LNCAP (cell line): Measurements from ENCODE around the gene LHFPL2.

Experiments used
- TF ChIP-seq, protein P1 (sequence below): fragments of 450-650 bp; IDR thresholded peaks from 2 replicates; pipeline ENCODE4 v1.5.1; 2017; ENCODE audit warnings: mild to moderate bottlenecking

The LHFPL2 gene

DNA sequence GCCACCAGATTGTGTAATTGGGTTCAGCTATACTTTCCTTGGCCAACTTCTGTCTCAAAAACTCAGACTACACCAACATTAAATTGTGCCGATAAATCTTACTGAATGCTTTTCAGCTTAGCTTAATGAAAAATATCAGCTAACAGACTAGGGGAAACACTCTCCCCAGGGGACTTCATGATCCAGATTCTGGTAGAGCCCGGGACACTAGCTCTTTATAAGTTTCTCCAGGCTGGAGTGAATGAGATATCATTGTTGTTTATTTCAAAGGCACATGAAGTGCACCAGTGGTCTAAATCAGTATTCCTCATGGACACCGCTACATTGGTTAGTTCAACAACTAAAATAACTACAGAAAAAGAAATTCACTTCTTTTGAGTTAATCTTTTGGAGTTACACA, 10.5 kb upstream of the LHFPL2 start:
- TF ChIP-seq, protein P1, sequence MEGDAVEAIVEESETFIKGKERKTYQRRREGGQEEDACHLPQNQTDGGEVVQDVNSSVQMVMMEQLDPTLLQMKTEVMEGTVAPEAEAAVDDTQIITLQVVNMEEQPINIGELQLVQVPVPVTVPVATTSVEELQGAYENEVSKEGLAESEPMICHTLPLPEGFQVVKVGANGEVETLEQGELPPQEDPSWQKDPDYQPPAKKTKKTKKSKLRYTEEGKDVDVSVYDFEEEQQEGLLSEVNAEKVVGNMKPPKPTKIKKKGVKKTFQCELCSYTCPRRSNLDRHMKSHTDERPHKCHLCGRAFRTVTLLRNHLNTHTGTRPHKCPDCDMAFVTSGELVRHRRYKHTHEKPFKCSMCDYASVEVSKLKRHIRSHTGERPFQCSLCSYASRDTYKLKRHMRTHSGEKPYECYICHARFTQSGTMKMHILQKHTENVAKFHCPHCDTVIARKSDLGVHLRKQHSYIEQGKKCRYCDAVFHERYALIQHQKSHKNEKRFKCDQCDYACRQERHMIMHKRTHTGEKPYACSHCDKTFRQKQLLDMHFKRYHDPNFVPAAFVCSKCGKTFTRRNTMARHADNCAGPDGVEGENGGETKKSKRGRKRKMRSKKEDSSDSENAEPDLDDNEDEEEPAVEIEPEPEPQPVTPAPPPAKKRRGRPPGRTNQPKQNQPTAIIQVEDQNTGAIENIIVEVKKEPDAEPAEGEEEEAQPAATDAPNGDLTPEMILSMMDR = no peak

- TF ChIP-seq, protein P1 = no peak
Observed at GRCh38 chr5:78657201-78657600, 8.6 kb upstream of the LHFPL2 start.

DNA sequence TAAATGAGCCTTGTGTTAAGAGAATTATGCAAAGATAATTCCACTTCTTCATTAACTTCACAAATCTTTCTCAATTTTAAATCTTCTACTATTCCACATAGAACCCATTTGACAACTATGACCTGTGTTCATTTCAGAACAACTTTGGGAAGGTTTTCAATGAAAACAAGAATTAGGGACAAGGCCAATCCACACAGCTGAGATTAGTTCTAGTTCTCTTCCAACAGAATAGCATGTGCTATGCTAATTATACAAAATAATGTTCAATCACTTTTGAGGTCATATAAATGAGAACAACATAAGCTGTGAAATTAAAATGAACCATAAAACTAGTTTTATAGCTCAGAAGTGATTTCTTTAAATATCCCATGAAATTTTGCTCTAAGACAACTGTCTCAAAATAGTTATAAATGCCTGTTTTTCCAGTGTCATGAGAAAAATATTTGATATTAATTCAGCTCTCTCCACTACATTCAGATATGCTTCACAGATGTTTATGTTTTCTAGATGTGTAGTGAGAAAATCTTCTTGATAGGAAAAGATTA, 7.2 kb upstream of the LHFPL2 start:
- TF ChIP-seq, protein P1 = no peak

GRCh38 chr5:78654386-78654785, 5.8 kb upstream of the LHFPL2 start:
- TF ChIP-seq, protein P1 = no peak

DNA sequence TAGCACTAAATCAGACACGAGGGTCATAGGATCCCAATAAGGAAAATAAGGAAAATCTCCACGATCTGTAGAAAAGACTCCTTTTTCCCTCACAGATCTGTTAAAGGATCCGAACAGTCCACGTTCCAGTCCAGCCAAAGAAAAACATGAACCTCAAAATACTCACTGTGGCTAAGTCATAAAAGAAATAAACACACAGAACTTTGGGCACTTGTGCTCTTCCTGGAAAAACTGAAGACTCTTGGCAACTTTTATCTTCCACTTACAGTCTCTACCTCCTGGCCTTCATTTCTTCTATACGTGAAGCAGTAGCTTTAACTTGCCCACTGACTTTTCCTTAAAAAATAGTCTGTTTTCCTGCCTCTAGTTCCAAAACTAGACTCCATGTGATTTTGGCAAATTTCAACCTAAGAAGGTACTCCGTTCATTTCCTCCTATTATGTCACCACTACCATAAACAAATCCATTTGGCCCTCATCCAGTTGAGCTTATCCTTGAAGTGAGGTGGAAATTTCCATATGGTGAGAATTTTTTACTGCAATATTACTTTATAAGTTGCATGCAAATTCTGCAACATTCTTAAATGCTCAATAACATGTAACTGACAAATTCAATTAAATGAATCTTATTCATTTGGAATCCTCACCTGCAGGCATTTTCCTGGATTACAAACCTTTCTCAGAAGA, 5.3 kb upstream of the LHFPL2 start:
- TF ChIP-seq, protein P1 = no peak

DNA sequence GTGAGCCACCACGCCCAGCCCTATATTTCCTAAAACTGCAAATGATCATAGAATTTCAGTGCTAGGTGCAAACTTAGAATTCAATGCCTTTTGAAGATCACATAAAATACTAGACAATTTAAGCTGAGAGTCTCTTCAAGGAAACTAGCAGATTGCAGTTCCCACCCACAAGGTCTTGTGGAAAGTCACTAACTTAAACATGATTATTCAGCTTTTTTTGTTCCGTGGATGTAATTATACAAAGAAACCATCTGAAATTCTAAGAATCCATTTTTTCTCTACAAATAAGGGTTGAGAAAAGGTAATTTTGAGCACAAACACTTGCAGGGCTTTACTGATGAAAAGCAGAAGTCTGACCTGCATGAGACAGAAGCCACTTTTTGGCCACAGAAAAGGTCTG, 4.5 kb upstream of the LHFPL2 start:
- TF ChIP-seq, protein P1 = no peak

DNA sequence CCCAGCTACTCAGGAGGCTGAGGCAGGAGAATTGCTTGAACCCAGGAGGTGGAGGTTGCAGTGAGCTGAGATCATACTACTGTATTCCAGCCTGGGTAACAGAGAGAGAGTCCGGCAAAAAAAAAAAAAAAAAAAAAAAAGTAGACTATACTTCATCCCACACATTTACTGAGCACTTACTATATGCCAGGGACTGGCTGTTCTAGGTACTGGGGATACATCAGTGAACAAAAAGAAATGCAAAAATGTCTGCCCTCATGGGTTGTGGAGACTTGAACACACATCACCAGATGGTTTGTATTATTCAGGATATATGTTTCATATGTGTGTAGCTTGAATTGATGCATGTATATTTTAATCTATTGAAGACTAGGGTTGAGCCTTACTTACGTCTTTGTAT, 2.9 kb upstream of the LHFPL2 start:
- TF ChIP-seq, protein P1 = no peak

- TF ChIP-seq, protein P1 = no peak
Observed at GRCh38 chr5:78650531-78650930, 2.0 kb upstream of the LHFPL2 start.
